Caco-2 (cell line): ENCODE data around the gene PPFIA1. TPM values are rescaled to one million over a fixed set of nuclear protein-coding genes. Genes with fewer than 3 reads are reported as not detected.

Experiments used
- BruUV-seq: library from RNA; stranded (reverse); fragments of 400-500 nt; replicated peaks from 2 replicates; lab custom pipeline; 2021; lab: Mats Ljungman, UMichigan
- CTCF ChIA-PET: fragments of 300-600 bp; sonication (Branson Sonifier 250); formaldehyde crosslinking; loops from one replicate; lab custom pipeline; 2022; ENCODE audit warnings: antibody characterized with exemption; lab: Charles Lee
- POLR2A ChIA-PET: fragments of 300-600 bp; sonication (Branson Sonifier 250); formaldehyde crosslinking; loops from one replicate; lab custom pipeline; 2022; ENCODE audit warnings: antibody characterized with exemption; lab: Charles Lee
- DNase-seq, 2 experiments: peaks; one replicate each; pipeline versions ENCODE4 v3.0.0 to v3.0.0-alpha.2; 2020 to 2022
- H3K27me3 ChIP-seq: replicated peaks from 2 replicates; pipeline ENCODE4 v1.6.0; 2011; ENCODE audit warnings: low read length; ENCODE audit not compliant: control insufficient read depth, insufficient read depth
- H3K36me3 ChIP-seq: 2 replicates; pipeline ENCODE4 v1.5.1; 2011; ENCODE audit warnings: low read length; ENCODE audit not compliant: control insufficient read depth, insufficient read depth
- H3K4me1 ChIP-seq: fragments of 250-450 bp; sonication (Bioruptor Pico); 2 replicates; pipeline ENCODE4 v1.5.1; 2020; ENCODE audit warnings: mild to moderate bottlenecking
- H3K4me3 ChIP-seq: 2 replicates; pipeline ENCODE4 v1.5.1; 2011; ENCODE audit warnings: low read depth, mild to moderate bottlenecking, control low read depth, low read length
- H3K9me3 ChIP-seq: fragments of 250-450 bp; sonication (Bioruptor Pico); 2 replicates; pipeline ENCODE4 v1.5.1; 2020; ENCODE audit warnings: mild to moderate bottlenecking, moderate library complexity
- H3K27ac Mint-ChIP-seq: one replicate; pipeline ENCODE4 v1.8.0; 2022; ENCODE audit warnings: mixed read lengths; ENCODE audit not compliant: unreplicated experiment
- H3K27me3 Mint-ChIP-seq: one replicate; pipeline ENCODE4 v1.8.0; 2022; ENCODE audit warnings: mixed read lengths; ENCODE audit not compliant: insufficient read depth, unreplicated experiment
- H3K36me3 Mint-ChIP-seq: one replicate; pipeline ENCODE4 v1.8.0; 2022; ENCODE audit warnings: mild to moderate bottlenecking, mixed read lengths; ENCODE audit not compliant: insufficient read depth, unreplicated experiment
- H3K4me1 Mint-ChIP-seq: one replicate; pipeline ENCODE4 v1.8.0; 2022; ENCODE audit warnings: low read depth, mixed read lengths; ENCODE audit not compliant: unreplicated experiment
- H3K4me3 Mint-ChIP-seq: one replicate; pipeline ENCODE4 v1.8.0; 2022; ENCODE audit warnings: mild to moderate bottlenecking, moderate library complexity, mixed read lengths; ENCODE audit not compliant: unreplicated experiment
- H3K9me3 Mint-ChIP-seq: one replicate; pipeline ENCODE4 v1.8.0; 2022; ENCODE audit warnings: mixed read lengths; ENCODE audit not compliant: unreplicated experiment
- CTCF ChIP-seq, 2 experiments: fragments of 200-600 bp in 1 of 2; IDR thresholded peaks; 1 replicate in 1 of 2; 2 replicates in 1 of 2; pipeline versions ENCODE4 v1.5.1 to v1.8.0; 2011 to 2022; ENCODE audit warnings: antibody characterized with exemption in 1 of 2, control low read depth in 1 of 2, inconsistent platforms in 1 of 2, low read depth in 1 of 2, low read length in 1 of 2, mild to moderate bottlenecking in 1 of 2, moderate library complexity in 1 of 2; ENCODE audit not compliant: insufficient read depth in 1 of 2, severe bottlenecking in 1 of 2, unreplicated experiment in 1 of 2
- intact Hi-C: fragments of 100-400 bp; cut with micrococcal nuclease; formaldehyde crosslinking; loops from one replicate; pipeline ENCODE4 v1.10.0; 2022; ENCODE audit not compliant: unreplicated experiment
- total RNA-seq: library from RNA; stranded (reverse); gene quantifications from 2 replicates; pipeline ENCODE4 v1.2.3, GENCODE V29; 2022

PPFIA1 gene
- total RNA-seq, 1 experiment from 2014 or later = 148 TPM

GRCh38 chr11:70359451-70360205 is 89.1 kb downstream of the PPFIA1 start:
- intact Hi-C loops = no loop called here
- no peak for DNase-seq
- Histone ChIP-seq H3K4me3 (no peak overlapping the region), H3K4me1 (no peaks in the 10 kb centered on the region), H3K9me3 (no peaks in the 10 kb centered on the region), H3K36me3 (peaks cover 7% of the 10 kb centered on the region), H3K27me3 (no peaks in the 10 kb centered on the region)
- BruUV-seq = no TSS peak
- no peak overlapping the region for H3K27ac Mint-ChIP-seq
- peaks cover 99% of the 10 kb centered on the region for H3K36me3 Mint-ChIP-seq
- no peaks in the 10 kb centered on the region for H3K27me3 Mint-ChIP-seq
- no peaks in the 10 kb centered on the region for H3K4me1 Mint-ChIP-seq
- H3K9me3 Mint-ChIP-seq = no peaks in the 10 kb centered on the region
- POLR2A ChIA-PET = no interaction called here
- CTCF ChIA-PET = no interaction called here
- TF ChIP-seq CTCF (IDR thresholded peaks at IDR 0.05; ENCODE audit: insufficient read depth in 1 of 2, low read depth in 1 of 2, low read length in 1 of 2, severe bottlenecking in 1 of 2, unreplicated experiment in 1 of 2) = no peak
- H3K4me3 Mint-ChIP-seq = no peak overlapping the region

- BruUV-seq = no TSS peak
- H3K4me1 ChIP-seq = no peaks in the 10 kb centered on the region
- H3K4me1 Mint-ChIP-seq = no peaks in the 10 kb centered on the region
- POLR2A ChIA-PET = no interaction called here
- DNase-seq = no peak
- H3K4me3 Mint-ChIP-seq = no peak overlapping the region
- H3K27ac Mint-ChIP-seq = no peak overlapping the region
- intact Hi-C loops = no loop called here
- peaks cover 7% of the 10 kb centered on the region for H3K36me3 ChIP-seq
- no peaks in the 10 kb centered on the region for H3K27me3 Mint-ChIP-seq
- H3K4me3 ChIP-seq = no peak overlapping the region
- CTCF ChIA-PET = no interaction called here
- H3K36me3 Mint-ChIP-seq = peaks cover 99% of the 10 kb centered on the region
- TF ChIP-seq CTCF (IDR thresholded peaks at IDR 0.05; ENCODE audit: insufficient read depth in 1 of 2, low read depth in 1 of 2, low read length in 1 of 2, severe bottlenecking in 1 of 2, unreplicated experiment in 1 of 2) = no peak
- H3K9me3 Mint-ChIP-seq = no peaks in the 10 kb centered on the region
- no peaks in the 10 kb centered on the region for H3K27me3 ChIP-seq
- H3K9me3 ChIP-seq = no peaks in the 10 kb centered on the region
These were observed 89.7 kb downstream of the PPFIA1 start for GRCh38 chr11:70360211-70360610.

- no peak for DNase-seq
- no peak overlapping the region for H3K27ac Mint-ChIP-seq
- H3K9me3 ChIP-seq = no peaks in the 10 kb centered on the region
- no peaks in the 10 kb centered on the region for H3K4me1 ChIP-seq
- CTCF ChIA-PET = no interaction called here
- H3K36me3 ChIP-seq = peaks cover 7% of the 10 kb centered on the region
- H3K36me3 Mint-ChIP-seq = peaks cover 80% of the 10 kb centered on the region
- H3K9me3 Mint-ChIP-seq = no peaks in the 10 kb centered on the region
- no peaks in the 10 kb centered on the region for H3K27me3 ChIP-seq
- H3K4me3 Mint-ChIP-seq = no peak overlapping the region
- no peak overlapping the region for H3K4me3 ChIP-seq
- no peaks in the 10 kb centered on the region for H3K27me3 Mint-ChIP-seq
- intact Hi-C loops = no loop called here
- no TSS peak for BruUV-seq
- no peaks in the 10 kb centered on the region for H3K4me1 Mint-ChIP-seq
- POLR2A ChIA-PET = no interaction called here
- TF ChIP-seq CTCF (IDR thresholded peaks at IDR 0.05; ENCODE audit: insufficient read depth in 1 of 2, low read depth in 1 of 2, low read length in 1 of 2, severe bottlenecking in 1 of 2, unreplicated experiment in 1 of 2) = no peak
These were observed 93.7 kb downstream of the PPFIA1 start for GRCh38 chr11:70364178-70364577.
